GM18526 (cell line): Measurements from ENCODE around the gene ECPAS.

ENCODE experiments used
- POLR2A ChIP-seq: IDR thresholded peaks from 3 replicates; pipeline ENCODE4 v1.6.1; 2011; ENCODE audit not compliant: insufficient read length; ENCODE audit errors: extremely low read depth

ECPAS gene

DNA sequence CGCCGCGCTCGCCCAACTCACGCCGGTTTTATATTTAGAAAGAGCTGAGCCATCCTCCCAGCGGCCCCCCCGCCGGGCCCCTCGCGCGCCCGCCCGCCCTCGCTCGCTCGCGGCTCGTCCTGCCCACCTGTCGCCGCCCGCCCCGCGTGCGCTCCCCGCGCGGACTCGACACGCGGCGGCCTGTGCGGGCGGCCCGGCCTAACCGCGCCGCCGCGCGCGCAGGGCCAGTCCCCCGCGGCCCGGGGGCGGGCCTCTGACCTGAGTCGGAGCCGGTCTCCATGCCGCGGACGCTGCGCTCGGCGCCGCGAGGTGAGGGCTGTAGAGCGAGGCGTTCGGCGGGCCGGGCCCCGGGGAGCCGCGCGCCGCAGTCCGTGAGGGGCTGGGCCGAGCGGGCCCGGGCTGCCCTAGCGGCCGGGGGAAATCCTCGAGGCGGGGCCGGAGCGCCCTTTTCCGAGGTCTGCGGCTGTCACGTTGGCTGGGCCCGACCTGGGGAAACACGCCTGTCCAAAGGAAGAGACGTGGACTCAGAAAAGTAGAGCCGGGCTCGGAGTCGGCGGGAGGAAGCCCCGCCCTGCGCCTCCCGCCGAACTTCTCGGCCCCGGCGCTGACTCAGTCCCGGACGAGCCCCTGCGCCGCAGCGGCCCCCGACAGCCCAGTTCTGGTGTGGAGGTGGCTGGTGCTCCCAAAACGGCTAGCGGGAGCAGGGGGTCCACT lies at the start of gene ECPAS:
TSS of gene ECPAS (minus strand) at position 526 of the 714 bp plus-strand sequence. CDS start 11,465 bp downstream, outside the sequence.
- peak; percentile 56 for TF ChIP-seq POLR2A

- TF ChIP-seq POLR2A, result no peak
These were observed 49.1 kb upstream of the ECPAS start for GRCh38 chr9:111533099-111533790.

- no peak for TF ChIP-seq POLR2A
These were observed 47.5 kb upstream of the ECPAS start for GRCh38 chr9:111531716-111532115.

- no peak for TF ChIP-seq POLR2A
These were observed 45.6 kb upstream of the ECPAS start for GRCh38 chr9:111529787-111530186.

DNA sequence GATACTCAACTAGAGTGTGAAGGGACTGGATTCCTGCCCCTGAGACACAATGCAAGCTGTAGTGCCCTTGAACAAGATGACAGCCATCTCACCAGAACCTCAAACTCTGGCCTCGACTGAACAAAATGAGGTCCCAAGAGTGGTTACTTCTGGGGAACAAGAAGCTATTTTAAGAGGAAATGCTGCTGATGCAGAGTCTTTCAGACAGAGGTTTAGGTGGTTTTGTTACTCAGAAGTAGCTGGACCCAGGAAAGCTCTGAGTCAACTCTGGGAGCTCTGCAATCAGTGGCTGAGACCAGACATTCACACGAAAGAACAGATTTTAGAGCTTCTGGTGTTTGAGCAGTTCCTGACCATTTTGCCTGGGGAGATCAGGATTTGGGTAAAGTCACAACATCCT lies 43.2 kb upstream of the ECPAS start:
- no peak for TF ChIP-seq POLR2A

DNA sequence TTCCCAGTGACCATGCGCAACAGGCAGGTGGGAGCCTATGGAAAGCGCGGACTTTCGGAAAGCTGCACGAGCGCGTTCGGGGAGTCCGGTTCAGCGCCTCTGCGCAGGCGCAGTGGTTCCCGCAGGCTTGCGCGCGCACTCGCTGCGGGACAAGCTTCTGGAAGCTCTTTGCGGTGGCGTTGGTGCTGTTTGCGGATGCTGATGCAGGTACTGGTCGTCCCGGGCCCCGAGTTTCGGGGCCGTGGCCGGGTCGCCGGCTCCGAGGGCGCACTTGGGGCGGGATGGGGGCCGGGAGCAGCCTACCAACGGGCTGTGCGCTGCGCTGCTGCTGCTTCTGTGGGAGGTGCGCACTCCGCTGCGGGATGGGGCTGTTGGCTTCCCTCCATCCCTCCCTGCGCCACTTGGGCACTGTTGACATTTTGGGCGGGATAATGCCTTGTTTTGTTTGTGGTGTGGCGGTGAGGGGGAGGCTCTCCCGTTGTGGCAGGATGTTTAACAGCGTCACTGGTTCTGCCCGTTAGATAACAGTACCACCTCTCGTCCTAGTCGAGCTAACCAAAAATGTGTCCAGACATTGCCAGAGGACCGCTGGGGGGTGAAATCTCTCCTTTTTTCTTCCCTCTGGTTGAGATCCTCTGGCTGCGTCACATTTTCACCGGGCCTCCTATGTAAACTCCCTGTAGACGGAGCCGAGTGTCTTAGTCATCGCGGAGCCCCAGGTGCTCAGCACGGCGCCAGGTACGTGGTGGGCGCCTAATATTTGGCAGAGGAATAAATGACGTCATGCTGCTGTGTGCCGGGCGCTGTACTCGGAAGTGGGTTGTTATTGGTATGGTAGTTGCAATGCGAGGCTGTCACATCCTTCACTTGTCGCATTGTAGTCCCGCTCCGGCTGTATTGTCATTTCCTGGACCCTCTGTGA lies 41.1 kb upstream of the ECPAS start, which contains the start of gene ZNF483:
TSS of gene ZNF483 (plus strand) at position 124 of the 922 bp plus-strand sequence. CDS start 2,217 bp downstream, outside the sequence.
- TF ChIP-seq POLR2A, result no peak

- no peak for TF ChIP-seq POLR2A
These were observed 40.5 kb upstream of the ECPAS start for GRCh38 chr9:111524731-111525055.

DNA sequence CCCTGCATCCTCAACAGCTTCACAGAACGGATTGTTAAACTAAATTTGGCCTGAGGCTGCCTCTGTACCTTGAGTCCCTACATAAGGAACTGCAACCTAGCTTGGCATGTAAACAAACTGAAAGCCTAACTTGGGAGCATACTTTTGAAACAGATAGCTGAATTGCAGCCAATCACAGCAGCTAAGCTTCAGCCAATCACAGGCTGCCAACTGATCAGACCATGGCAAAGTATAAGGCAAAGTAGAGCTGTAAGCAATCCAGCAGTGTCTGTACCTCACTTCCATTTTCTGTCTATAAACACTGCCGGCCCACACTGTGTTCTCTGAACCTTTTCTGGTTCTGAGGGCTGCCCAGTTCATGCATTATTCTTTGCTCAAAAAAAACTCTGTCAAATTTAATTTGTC lies 31.9 kb upstream of the ECPAS start:
- no peak for TF ChIP-seq POLR2A

DNA sequence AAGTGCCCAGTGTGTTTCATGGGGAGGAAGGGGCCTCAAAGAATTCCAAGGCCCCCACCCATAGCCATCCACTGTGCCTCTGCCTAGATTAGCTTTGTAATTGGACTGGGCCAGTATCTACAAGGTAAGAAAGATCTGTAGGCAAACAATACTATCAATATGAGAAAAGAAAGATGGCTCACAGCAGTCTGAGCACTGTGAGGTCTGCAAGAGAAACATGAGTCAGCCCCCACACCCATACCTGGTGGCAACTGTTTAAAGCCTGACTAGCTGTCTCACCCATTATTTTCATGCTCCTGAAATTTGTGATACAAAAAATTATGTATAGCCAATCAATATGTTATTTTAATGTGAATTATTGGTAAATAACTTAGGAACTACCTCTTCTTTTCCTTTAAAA lies 30.8 kb upstream of the ECPAS start:
- no peak for TF ChIP-seq POLR2A

DNA sequence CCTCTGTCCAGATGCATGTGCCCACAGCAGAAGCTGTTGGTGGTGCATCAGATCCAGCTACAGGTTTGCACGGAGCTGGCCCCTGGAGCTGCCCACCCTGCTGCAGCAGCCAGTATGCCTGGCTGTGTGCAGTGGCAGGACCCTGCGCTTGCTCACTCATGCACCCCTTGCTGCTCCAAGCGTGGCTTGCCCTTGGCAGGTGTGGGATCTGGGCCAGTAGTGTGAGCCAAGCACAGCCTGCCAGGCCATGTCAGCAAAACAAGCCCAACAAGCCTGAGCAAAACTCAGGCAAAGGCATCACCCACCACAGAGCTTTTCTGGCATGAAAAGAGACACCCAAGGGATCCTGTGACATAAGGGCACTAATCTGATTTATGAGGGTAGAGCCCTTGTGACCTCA lies 18.3 kb upstream of the ECPAS start:
- TF ChIP-seq POLR2A, result no peak

GRCh38 chr9:111501648-111502047 lies 17.5 kb upstream of the ECPAS start:
- TF ChIP-seq POLR2A, result no peak

DNA sequence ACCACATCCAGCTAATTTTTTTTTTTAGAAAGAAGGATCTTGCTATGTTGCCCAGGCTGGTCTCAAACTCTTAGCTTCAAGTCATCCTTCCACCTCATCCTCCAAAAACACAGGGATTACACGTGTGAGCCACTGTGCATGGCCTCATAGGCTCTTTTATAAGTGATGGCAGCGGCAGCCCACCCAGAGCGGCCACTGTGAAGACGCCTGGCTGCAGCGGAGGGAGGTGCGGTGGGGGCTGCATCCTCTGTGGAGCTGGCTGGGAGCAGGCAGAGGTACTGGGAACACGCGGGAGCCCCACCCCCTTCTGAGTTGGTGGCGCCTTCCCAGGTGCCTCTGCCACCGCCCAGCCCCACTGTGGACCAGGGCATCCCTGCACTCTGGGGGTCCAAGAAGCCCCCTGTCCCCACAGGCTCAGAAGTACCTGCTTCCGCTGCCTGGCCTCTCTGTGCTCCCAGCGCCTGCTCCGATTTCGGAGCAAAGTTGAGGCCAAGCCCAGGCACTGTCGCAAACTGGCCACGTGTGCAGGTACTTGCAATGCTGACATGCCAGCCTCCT lies 16.9 kb upstream of the ECPAS start:
- no peak for TF ChIP-seq POLR2A

DNA sequence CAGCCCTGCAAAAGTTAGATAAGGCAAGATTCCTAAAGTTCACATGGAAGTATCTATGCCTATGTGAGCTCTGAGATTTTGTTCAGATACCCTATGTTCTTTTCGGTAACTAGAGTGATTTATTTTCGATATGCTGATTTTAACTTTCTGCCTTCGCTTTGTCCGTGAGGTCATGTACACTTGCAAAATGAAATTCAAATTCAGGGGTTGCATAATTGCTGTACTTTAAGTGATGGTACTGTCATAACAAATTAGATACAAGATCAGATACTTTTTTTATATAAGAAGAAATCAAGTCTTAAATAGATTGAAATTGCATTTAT lies 350 bp upstream of the ECPAS start:
- no peak for TF ChIP-seq POLR2A

DNA sequence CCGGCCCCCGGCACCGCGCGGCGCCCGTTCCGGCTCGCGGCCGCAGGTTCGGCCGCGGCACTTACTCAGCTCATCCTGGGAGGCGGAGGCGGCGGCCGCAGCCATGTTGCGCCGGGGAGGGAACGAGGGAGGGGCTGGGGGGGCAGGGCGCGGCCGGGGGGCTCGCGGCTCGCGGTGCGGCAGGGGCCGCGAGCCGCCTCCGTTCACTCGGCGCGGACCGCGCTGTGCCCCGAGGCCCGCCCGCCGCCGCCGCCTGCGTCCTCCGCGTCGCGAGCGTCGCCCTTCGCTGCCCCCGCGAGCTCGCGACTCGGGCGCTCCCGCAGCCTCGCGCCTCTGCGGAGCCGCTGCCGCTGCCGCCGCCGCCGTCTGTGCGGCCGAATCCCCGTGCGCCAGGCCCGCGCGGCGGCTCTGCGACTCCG lies 735 bp downstream of the ECPAS start:
- peak; percentile 41 for TF ChIP-seq POLR2A

DNA sequence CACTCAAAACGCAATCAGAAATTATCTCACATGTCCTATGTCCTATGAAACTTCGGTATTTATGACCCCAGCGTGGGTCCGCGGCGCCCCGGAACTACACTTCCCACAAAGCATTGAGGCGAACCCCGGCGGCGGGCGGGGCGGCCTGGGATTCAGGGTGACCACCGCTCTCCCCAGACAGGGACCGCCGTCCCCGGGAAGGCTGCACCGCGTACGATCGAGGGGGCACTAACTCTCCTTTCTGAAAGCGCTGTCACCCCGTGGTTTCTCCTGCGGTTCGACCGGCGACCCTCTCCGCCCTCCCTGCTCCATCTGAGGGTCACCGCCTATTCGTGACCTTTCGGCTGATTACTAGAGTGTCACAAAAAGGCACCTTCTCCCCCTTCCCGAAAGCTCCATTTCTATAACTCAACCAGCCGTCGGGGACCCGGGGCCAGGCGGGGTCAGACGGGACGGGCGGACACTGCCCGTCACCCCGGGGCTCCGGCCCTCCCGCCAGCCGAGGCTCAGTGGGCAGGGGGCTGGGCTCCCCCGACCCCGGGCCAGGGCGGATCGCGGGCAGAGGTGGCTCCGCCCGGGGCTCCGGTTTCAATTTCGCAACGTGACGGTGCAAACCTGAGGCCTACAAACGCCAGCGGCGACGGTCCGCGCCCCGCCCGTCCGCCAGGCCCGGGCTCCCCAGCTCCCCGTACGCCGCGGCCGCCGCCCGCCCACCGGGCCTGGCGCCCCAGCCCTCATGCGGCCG lies 1.3 kb downstream of the ECPAS start:
- peak; percentile 27 for TF ChIP-seq POLR2A
